Measurements from ENCODE around the gene DOP1A.

GRCh38 chr6:83167726-83168278 is 100.3 kb downstream of the DOP1A start:
- TF ChIP-seq, protein P1, sequence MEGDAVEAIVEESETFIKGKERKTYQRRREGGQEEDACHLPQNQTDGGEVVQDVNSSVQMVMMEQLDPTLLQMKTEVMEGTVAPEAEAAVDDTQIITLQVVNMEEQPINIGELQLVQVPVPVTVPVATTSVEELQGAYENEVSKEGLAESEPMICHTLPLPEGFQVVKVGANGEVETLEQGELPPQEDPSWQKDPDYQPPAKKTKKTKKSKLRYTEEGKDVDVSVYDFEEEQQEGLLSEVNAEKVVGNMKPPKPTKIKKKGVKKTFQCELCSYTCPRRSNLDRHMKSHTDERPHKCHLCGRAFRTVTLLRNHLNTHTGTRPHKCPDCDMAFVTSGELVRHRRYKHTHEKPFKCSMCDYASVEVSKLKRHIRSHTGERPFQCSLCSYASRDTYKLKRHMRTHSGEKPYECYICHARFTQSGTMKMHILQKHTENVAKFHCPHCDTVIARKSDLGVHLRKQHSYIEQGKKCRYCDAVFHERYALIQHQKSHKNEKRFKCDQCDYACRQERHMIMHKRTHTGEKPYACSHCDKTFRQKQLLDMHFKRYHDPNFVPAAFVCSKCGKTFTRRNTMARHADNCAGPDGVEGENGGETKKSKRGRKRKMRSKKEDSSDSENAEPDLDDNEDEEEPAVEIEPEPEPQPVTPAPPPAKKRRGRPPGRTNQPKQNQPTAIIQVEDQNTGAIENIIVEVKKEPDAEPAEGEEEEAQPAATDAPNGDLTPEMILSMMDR (conservative IDR thresholded peaks at IDR 0.05 in 1 of 2, IDR thresholded peaks at IDR 0.05 in 1 of 2; ENCODE audit: extremely low read depth in 1 of 2, insufficient read depth in 1 of 2, low read depth in 1 of 2, low read length in 2 of 2) = no peak
- no peak for TF ChIP-seq EZH2 (IDR thresholded peaks at IDR 0.05; ENCODE audit: borderline replicate concordance, low read length)

All from mammary epithelial cell (primary cell).